ENCODE measurements around the gene ADGRD2. TPM values are rescaled to one million over a fixed set of nuclear protein-coding genes. Genes with fewer than 3 reads are reported as not detected.

The ADGRD2 gene
- total and polyA plus RNA-seq, 4 donors, result not detected

DNA sequence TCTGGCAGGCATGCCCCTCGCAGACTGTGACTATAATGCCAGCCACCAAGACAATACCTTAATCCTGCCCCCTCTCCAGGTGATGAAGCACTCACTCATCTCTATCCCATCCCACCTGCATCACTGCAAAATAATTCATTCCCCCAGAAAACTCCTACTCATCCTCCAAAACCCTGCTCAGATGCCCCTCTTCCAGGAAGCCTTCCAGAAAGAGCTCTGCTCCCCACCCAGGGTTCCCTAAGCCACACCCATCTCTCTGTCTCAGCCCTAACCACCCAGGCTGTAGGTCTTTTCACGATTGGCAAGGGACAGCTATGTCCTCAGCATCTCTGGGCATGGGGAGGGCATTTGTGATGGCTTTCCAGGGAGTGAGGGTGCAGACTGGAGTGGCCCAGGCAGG, 39.8 kb downstream of the ADGRD2 start:
- Histone ChIP-seq H3K36me3 (ENCODE audit: control insufficient read depth in 4 of 4, insufficient read depth in 4 of 4, low read length in 4 of 4) (no peaks in the 10 kb centered on the region), H3K27ac (ENCODE audit: low read depth in 1 of 2, low read length in 1 of 2) (no peak overlapping the region), H3K9me3 (ENCODE audit: control insufficient read depth in 4 of 4, insufficient read depth in 3 of 4, low read length in 3 of 4) (no peaks in the 10 kb centered on the region), H3K4me3 (no peak overlapping the region), H3K4me1 (ENCODE audit: control insufficient read depth in 5 of 5, insufficient read depth in 5 of 5, low read length in 5 of 5) (peaks cover 0 to 6% (median 0%) of the 10 kb centered on the region in 5 donors), H3K27me3 (ENCODE audit: control insufficient read depth in 3 of 3, insufficient read depth in 3 of 3, low read length in 2 of 3) (peaks cover 5 to 42% (median 15%) of the 10 kb centered on the region in 3 donors), H3K9ac (ENCODE audit: insufficient read depth in 1 of 2, low read length in 2 of 2) (no peak overlapping the region)
- no peak for ATAC-seq (ENCODE audit: insufficient read depth, low FRiP score)
- TF ChIP-seq, protein P1, sequence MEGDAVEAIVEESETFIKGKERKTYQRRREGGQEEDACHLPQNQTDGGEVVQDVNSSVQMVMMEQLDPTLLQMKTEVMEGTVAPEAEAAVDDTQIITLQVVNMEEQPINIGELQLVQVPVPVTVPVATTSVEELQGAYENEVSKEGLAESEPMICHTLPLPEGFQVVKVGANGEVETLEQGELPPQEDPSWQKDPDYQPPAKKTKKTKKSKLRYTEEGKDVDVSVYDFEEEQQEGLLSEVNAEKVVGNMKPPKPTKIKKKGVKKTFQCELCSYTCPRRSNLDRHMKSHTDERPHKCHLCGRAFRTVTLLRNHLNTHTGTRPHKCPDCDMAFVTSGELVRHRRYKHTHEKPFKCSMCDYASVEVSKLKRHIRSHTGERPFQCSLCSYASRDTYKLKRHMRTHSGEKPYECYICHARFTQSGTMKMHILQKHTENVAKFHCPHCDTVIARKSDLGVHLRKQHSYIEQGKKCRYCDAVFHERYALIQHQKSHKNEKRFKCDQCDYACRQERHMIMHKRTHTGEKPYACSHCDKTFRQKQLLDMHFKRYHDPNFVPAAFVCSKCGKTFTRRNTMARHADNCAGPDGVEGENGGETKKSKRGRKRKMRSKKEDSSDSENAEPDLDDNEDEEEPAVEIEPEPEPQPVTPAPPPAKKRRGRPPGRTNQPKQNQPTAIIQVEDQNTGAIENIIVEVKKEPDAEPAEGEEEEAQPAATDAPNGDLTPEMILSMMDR (IDR thresholded peaks at IDR 0.05; ENCODE audit: control extremely low read depth, extremely low read depth), result no peak
- DNase-seq, result no peak
- WGBS, 2 donors, result 82 to 90% methylated on average over 2 of the region's 2 CpGs

DNA sequence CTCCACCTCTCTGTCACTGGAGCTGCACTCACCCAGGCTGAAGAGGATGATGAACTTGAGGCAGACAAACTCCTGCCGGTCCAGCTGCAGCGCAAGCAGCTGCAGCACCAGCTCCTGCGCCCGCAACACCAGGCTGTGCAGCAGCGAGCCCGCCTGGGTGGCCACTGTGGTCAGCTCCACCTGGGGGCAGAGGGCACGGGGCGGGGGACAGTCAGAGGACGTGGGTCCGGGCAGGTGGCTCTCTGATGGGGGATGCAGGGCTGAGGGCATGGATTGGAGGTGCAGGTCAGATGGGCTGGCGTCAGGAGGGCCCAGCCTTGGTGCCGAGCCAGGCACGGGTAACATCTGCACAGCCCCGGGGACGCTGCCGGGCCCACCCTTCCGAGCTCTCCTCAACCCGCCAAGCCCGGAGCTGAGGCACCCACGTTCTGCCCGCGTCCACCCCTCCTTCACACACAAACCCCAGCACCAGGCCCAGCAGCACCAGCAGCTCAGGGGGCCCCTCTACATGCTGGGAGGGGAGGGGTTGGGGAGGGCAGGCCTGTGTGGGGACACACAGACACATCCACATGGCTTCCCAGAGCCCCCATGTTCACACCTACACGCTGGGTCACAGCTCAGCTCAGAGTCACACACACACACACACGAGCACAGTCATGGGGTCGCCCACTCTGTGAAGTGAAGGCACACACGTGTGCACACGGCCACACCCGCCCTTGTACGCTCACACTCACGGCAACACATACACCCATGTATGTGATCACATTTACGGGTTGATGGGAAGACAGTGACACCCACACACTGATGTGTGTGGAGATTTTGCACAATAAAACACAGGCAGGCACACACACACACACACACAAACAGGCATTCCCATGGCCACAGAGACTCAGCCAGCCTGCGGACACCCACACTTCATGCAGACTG, 41.1 kb downstream of the ADGRD2 start:
- Histone ChIP-seq H3K4me3 (no peak overlapping the region), H3K36me3 (ENCODE audit: control insufficient read depth in 4 of 4, insufficient read depth in 4 of 4, low read length in 4 of 4) (no peaks in the 10 kb centered on the region), H3K9ac (ENCODE audit: insufficient read depth in 1 of 2, low read length in 2 of 2) (no peak overlapping the region), H3K27me3 (ENCODE audit: control insufficient read depth in 3 of 3, insufficient read depth in 3 of 3, low read length in 2 of 3) (peaks cover 5 to 32% (median 15%) of the 10 kb centered on the region in 3 donors), H3K9me3 (ENCODE audit: control insufficient read depth in 4 of 4, insufficient read depth in 3 of 4, low read length in 3 of 4) (no peaks in the 10 kb centered on the region), H3K27ac (ENCODE audit: low read depth in 1 of 2, low read length in 1 of 2) (no peak overlapping the region), H3K4me1 (ENCODE audit: control insufficient read depth in 5 of 5, insufficient read depth in 5 of 5, low read length in 5 of 5) (peaks cover 0 to 6% (median 0%) of the 10 kb centered on the region in 5 donors)
- 85 to 91% methylated on average over 28 to 32 of the region's 32 CpGs for WGBS, 2 donors
- TF ChIP-seq, protein P1 (IDR thresholded peaks at IDR 0.05; ENCODE audit: control extremely low read depth, extremely low read depth), result no peak
- no peak for DNase-seq
- ATAC-seq (ENCODE audit: insufficient read depth, low FRiP score), result no peak

DNA sequence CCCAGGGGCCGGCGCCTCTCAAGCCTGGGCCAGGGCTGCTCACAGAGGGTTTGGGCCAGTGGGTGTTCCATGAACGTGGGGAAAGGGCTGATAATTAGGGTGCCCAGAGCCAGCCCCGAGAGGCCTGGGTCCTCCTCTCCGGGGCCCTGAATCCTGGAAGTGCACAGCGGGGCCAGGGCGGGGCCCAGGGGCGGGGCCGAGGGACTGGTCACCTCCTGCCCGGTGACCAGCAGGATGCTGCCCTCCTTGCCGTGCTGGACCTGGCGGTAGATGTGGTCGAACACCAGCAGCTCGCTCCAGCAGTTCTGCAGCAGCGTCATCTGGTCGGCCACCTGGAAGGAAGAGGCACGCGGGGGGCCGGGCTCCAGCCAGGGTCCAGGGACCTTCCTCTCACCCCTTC, 42.6 kb downstream of the ADGRD2 start:
- TF ChIP-seq, protein P1 (IDR thresholded peaks at IDR 0.05; ENCODE audit: control extremely low read depth, extremely low read depth), result no peak
- no peak for ATAC-seq (ENCODE audit: insufficient read depth, low FRiP score)
- 78 to 89% methylated on average over 19 of the region's 19 CpGs for WGBS, 2 donors
- no peak overlapping the region for H3K9ac ChIP-seq (ENCODE audit: insufficient read depth in 1 of 2, low read length in 2 of 2)
- H3K27ac ChIP-seq (ENCODE audit: low read depth in 1 of 2, low read length in 1 of 2), result no peak overlapping the region
- H3K4me3 ChIP-seq, result no peak overlapping the region
- no peaks in the 10 kb centered on the region for H3K4me1 ChIP-seq (ENCODE audit: control insufficient read depth in 5 of 5, insufficient read depth in 5 of 5, low read length in 5 of 5)
- no peaks in the 10 kb centered on the region for H3K9me3 ChIP-seq (ENCODE audit: control insufficient read depth in 4 of 4, insufficient read depth in 3 of 4, low read length in 3 of 4)
- no peak for DNase-seq
- no peaks in the 10 kb centered on the region for H3K36me3 ChIP-seq (ENCODE audit: control insufficient read depth in 4 of 4, insufficient read depth in 4 of 4, low read length in 4 of 4)
- H3K27me3 ChIP-seq (ENCODE audit: control insufficient read depth in 3 of 3, insufficient read depth in 3 of 3, low read length in 2 of 3), result peaks cover 5 to 21% (median 6%) of the 10 kb centered on the region in 3 donors

Data from lung (tissue), 12 donors.